EL (cell line): ENCODE results near the gene AGAP3.
"Not testable (repeated sequence)": the region's sequence is repeated elsewhere in the genome, so short reads cannot be mapped to it uniquely, and the experiment has no call there.

Source experiments
- DNase-seq: peaks from one replicate; pipeline ENCODE4 v3.0.0-alpha.2; 2016

AGAP3 gene

DNA sequence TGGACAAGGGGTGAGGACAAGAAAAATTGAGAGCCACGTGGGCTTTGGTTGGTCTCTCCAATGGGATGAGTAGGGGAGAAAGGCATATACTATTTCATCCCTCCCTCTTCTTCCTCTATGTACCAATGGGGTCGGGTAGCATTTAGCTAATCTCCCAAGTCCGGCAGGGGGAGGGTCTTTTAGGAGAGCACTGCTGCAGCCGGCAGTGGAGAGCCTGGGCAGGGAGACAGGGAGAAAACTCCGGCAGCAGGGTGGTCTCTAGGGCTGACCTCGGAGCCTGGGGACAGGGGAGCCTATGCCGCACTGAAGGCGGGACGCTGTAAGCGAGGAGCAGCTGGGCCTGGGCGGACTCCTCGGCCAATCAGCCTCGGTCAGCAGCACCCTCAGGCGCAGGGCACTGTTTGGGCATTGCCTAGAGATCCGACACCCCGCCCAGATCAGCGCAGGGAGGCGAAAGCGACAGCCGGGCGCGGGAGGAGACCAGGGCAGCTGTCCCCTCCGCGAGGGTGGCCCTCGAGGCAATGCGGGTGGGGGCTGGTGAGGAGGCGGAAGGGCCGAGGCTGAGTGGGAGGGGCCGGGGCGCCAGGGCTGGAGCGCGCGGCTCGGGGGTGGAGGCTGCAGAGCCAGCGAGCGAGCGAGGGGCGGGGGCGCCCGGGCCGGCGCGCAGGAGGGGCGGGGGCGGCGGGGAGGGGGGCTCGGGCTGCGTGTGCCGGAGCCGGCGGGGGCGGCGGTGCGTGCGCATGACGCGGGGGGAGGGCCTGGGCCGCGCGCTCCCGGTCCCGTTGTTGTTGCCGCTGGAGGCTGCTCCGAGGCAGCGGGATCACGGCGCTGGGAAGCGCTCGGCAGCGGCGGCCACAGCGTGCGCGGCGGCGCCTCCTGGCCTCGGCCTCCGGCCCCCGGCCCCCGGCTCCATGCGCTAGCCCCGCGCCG, at the start of gene AGAP3:
AGAP3 (plus strand) TSS at position 785 of the 930 bp plus-strand sequence. CDS start 267 bp downstream, outside the sequence.
- DNase-seq, result peak; percentile 83

DNA sequence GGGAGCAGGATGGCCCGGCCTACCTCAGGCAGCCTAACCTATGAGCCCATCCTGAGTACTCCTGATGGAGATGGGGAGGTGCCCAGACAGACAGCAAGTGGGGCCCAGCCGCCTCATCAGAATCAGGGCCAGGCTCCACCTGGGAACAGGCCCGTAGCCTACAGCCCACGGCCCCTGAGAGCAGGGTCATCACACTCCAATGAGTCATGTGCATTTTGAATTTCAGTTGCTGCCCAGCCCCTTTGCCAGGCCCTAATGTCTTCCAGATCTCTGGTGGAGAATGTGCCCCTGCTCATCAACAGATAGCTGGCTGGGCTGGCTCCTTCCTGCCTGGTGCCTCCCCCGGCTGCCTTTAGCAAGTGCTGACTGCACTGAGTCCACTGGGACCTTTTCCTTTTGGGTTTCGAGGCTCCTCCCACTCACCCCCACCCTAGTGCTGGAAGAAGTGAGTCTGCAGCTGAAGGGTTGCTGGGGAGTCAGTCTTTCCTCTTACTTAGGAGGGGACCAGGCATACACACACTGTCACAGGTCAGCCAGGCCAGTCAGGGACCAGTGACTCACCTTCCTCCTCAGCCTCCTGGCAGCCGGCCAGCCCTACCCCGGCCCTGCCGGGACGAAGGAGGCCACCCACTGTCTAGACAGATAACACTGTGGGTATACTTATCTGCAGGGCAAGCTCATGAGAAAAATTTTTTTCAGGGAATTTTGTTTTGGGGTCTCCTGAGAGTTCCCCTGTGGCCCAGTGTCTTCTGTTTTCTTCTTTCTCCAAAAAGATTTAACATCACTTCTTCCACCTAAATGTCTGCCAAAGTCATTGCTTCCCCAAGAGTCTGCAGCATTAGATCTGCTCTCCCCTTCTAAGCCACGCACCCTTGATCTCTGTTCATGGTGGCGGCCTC, 47.1 kb upstream of the AGAP3 start:
- DNase-seq, result peak; percentile 95

DNA sequence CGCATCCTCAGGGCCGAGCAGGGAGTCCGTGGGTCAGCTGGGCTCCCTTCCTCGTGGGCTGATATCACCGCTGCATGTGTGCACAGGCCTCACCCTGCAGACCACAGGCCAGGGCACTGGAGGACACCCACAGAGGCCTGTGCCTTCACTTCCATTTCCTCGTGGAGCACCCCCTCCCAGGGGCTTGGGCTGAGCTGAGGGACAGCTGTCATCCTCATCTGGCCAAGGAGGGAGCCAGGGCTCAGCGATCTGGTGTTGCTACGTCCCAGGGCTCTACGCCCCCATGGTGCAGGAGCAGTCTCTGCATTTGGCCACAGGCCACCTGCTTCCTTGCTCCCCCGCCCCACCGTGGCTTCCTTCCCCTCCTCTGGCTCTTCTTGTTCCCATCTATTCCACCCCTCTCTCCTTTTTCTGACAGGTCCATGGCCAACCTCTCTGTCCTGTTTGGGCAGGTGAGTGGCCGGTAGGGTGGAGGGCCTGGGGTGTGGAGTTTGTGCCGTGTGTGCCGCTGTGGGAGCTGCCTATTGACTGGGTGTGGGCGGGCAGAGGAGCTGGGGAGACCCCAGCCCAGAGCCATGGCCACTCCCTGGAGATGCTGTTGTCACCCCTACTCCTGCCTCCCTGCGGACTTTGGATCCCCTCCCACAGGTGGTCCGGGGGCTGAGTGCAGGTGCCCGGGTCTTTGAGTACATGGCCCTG, 46.3 kb upstream of the AGAP3 start:
- no peak for DNase-seq

DNA sequence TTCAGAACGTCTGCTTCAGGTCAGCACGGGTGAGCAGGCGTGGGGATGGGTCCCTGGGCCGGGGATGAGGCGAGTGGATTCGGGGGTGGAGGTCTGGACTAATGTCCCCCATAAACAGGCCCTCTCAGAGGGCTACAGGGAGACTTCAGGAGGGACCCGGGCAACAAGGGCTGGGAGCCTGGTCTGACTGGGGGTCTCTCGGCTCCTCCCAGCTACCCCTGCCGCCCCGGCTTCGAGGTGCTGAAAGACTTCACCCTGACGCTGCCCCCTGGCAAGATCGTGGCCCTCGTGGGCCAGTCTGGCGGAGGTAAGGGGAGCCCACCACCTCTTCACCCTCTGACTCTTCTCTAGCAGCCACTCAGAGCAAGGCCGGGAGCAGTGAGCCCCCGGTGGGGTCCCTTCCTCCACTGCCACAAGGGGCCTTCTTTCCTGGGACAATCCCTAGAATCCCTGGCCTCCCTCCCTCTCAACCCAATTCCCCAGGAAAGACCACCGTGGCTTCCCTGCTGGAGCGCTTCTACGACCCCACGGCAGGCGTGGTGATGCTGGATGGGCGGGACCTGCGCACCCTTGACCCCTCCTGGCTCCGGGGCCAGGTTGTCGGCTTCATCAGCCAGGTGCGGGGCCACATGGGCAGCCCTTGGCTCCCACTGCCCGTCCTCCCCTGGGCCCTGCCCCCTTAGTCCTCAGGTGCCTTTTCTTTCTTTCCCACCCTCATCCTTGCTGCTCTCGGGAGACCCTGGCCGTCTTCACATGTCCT, 45.5 kb upstream of the AGAP3 start:
- DNase-seq, result no peak

DNA sequence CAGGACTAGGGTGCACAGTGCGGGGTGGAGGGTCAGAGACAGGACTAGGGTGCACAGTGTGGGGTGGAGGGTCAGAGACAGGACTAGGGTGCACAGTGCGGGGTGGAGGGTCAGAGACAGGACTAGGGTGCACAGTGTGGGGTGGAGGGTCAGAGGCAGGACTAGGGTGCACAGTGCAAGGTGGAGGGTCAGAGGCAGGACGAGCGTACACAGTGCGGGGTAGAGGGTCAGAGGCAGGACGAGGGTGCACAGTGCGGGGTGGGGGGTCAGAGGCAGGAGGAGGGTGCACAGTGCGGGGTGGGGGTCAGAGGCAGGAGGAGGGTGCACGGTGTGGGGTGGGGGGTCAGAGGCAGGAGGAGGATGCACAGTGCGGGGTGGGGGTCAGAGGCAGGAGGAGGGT, 42.8 kb upstream of the AGAP3 start:
- not testable (repeated sequence) for DNase-seq

DNA sequence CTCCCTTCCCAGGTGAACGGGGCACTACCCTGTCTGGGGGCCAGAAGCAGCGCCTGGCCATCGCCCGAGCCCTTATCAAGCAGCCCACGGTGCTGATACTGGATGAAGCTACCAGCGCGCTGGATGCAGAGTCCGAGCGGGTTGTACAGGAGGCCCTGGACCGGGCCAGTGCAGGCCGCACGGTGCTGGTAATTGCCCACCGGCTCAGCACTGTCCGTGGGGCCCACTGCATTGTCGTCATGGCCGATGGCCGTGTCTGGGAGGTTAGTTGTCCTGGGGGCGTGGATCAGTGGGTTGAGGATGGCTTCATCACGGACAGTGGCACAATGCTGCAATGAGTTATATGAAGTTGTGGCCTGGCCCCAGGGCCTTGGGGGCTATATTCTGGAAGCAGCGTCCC, 42.3 kb upstream of the AGAP3 start:
- DNase-seq, result no peak

DNA sequence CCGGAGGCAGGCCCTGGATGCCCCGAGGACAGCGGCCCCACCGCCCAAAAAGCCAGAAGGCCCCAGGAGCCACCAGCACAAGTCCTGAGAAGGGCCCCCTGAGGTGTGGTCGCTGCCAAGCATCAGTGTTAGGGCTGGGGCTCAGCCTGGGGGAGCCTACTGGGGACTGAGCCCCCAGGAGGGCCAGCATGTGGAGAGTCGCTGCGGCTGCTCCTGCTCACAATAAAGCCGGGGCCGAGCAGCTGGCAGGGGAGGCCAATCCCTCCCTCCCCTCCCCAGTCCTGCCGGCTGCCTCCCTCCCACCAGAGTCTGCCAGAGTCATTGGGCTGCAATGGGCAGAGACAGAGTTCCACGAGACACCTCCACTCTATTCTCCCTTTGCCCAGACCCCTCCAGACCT, 41.0 kb upstream of the AGAP3 start:
- DNase-seq, result no peak

DNA sequence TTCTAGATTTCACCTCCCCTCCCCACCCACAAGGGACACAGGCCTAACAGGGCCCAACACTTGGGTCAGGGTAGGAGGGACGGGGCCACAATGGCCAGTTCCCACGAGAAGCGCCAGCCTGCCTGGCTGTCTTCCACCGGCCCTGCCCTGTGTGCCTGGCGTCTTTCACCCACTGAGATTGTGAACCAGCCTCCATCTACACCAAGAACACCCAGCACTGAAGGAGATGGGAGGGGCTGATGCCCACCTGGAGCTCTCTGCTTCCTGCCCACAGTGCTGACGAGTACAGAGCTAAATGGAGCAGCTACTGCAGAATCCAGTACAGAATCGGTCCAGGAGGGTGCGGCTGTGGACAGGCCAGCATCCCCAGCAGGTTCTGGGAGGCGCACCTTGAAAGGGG, 40.3 kb upstream of the AGAP3 start:
- no peak for DNase-seq

DNA sequence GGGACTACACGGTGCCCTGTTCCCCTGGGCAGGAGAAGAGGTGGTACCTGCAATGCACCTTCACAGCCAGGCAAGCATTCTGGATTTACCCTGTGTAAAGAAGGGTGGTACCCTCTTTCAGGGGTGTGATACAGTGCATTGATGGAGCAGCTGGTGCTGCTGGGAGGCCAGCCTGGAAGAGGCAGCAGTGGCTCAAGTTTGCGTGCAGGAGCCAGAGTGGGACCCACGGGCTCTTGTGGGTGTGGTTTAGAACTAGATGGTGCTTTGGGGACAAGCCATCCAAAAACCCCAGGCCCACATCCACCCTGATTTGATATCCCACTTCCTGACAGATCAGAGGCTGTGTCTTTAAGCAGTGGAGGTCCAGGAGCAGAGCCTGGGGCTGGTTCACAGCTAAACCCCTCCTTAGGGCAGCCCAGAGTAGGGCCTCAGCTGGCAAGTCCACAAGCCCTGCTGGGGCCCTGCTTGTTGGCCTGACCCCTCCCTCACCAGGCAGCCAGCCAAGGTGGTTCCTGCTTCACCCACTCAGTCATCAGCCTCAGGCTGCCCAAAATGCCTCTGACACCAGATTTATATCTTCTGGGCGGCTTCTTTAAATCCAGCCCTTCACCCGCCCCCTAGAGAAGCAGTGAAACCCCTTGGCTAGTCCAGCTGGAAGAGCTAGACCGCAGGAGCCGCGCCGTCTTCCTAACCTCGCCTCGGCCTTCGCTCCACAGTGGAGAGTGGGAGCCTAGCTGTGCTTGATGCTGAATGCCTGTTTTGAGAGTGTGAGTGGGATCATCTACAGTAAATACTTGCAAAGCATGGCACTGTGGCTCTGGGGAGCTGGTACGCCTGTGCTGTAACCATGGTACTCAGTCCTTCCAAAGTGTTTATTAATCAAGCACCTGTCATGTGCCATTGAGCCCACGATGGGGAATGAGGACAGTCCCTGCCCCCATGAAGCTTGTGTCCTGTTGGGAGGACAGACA, 39.4 kb upstream of the AGAP3 start:
- peak; percentile 78 for DNase-seq

DNA sequence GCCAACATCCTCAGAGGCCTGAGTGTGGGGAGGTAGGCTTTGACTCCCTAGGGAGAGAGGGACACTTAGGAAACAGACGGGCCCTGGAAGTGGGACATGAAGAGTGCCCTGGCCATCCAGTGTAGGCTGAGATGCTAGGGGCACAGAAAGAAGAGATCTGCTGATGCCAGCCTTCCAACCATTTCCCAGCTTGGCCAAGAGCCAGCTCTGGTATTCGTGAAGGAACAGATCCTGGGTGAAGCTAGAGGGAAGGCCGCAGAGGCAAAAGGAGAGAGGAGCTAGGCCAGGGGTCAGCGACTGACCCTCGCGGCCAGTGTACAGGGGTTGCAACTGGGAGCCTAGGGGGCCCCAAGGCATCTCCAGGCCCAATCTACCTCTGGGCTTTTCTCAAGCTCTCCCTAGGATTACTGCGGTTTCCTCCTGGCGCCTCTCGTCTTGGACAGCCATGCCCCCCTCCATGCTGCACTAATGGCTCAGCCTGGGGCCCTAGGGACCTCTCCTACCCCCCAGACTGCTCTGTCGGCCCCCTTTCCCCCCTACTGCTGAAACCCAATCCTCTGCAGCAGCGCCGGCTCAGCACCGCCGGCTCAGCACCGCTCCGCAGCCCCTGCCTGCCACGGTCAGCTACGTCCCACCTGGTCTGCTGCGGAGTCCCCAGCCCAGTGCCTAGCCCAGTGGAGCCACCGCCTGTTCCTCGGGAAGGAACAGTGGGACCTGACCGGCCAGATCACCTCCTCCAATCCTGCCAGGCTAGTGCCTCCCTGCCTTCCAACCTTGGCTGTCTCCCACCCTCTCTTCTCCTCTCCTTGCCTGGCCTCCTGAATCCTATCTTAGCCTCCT, 38.1 kb upstream of the AGAP3 start, which contains the start of gene ASIC3:
ASIC3 (plus strand) TSS at position 556 of the 840 bp plus-strand sequence. CDS start 355 bp downstream, outside the sequence.
- no peak for DNase-seq

DNA sequence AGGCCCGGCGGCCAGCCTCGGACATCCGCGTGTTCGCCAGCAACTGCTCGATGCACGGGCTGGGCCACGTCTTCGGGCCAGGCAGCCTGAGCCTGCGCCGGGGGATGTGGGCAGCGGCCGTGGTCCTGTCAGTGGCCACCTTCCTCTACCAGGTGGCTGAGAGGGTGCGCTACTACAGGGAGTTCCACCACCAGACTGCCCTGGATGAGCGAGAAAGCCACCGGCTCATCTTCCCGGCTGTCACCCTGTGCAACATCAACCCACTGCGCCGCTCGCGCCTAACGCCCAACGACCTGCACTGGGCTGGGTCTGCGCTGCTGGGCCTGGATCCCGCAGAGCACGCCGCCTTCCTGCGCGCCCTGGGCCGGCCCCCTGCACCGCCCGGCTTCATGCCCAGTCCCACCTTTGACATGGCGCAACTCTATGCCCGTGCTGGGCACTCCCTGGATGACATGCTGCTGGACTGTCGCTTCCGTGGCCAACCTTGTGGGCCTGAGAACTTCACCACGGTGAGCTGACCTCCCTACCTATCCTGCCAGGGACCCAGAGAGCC, 37.3 kb upstream of the AGAP3 start:
- DNase-seq, result no peak

DNA sequence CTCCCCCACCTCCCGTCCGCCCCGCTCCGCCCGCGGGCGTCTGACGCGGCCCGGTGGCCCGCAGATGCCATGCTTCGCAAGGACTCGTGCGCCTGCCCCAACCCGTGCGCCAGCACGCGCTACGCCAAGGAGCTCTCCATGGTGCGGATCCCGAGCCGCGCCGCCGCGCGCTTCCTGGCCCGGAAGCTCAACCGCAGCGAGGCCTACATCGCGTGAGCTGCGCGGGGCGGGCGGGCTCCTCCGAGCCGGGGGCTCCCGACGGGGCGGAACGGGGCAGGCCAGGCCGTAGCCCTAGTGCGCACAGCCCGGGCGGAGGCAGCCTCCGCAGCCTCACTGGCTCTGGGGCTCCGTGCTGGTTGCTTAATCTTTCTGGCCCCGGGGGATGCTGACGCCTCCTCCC, 35.2 kb upstream of the AGAP3 start:
- peak; percentile 49 for DNase-seq

DNA sequence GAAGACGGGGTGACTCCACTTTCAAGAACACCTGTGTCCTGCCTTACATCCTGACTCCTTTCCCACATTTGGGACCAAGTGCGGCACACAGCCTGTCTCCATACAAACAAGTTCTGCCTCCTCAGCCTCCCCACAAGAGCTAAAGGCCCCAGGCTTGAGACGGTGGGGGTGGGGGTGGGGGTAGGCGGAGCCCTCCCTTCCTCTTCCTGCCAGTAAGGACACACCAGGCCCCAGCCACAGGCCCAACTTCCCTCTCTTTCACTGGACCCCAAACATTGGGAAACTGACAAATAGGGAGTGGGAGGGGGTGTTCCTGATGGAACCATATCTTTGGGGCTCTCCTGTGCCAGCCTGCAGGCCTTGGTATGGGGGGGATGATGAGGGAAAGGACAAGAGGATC, 33.2 kb upstream of the AGAP3 start:
- no peak for DNase-seq

DNA sequence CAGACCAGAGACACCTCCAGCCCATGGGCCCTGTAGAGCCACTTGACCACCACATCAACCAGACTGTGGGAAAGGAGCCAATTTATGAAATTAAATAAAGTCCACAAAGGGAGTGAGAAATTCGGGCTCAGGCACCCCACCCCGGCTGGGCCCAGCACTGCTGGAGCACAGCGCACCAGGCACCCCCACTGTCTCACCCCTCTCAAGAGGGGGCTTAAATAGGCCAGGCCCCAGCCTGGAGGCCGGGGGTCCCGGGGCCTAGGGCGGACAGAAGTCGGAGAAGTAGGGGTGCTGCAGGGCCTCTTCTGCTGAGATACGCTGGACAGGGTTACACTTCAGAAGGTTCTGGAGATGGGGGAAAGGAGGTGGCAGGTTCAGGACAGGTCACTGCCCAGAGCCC, 32.5 kb upstream of the AGAP3 start:
- no peak for DNase-seq

DNA sequence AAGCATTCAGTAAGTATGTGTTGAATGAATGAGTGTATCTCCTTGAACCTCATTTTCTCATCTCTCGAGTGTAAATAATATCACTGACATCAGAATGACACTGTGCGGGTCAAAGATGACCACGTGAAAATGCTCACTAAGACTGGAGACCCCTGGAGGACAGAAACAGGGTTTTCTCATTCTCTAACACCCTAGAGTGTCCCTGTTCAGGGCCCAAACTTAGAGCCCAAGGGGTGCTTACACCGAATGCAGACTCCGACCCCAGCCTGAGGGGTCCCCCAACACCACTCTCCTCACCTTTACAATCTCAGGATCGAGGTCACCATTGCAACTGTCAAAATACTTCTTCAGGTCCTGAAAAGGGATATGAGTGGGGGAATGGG, 30.0 kb upstream of the AGAP3 start:
- no peak for DNase-seq

DNA sequence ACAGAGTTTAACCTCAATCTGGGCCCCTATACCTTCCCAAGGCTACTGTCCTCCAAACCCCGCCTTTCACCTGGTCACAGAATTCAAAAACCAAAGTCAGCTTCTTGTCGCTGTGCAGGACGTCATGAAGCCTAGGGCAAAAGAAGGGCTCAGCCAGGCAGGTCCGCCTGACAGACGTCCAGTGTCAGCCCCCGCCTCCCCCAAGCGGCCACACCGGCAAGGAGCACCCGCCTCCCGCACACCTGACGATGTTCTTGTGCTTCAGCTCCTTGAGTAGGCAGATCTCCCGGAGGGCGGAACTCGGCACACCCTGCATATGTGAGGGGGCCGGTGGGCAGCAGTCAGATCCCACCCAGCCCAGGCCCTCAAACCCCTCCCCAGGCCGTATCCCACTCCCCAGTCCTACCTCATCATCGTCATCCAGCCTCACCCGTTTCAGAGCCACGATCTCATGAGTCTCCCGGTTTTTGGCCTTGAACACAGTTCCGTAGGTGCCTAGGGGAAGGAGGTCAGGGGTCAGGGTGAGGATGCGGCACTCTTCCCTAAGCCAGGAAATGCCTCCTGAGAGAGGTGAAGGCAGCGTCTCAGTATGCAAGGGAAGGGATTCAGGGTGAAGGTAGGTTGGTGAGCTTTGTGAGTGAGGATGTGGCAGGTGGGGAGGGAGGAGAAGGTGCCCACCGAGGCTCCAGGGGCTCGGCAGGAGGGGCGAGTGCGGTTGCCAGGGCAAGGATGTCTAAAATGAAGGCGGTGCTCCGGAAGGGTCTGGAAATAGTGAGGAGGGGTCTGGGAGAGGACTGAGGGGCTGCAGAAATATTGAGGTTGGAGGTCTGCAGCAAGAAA, 29.4 kb upstream of the AGAP3 start:
- no peak for DNase-seq

DNA sequence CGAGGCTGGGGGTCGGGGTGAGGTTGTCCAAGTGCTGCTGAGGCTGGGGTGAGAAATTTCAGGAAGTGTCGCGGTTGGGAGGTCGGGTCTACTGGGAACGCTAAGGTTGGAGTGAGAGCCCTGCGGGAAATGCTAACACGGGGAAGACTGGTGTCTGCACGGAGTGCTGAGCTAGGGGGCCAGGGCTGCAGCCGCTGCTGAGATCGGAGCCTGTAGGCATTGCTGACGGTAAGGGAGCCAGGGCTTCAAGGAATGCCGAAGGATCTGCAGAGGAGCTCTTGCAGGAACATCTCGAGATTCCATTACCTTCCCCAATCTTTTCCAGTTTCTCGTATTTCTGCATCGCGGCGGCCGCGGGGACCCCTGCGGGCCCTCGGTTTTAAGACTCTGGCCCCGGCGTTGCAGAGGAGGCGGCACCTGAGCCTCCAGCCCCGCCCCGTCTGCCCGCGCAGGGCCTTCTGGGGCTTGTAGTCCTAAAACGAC, 28.7 kb upstream of the AGAP3 start, which contains the start of gene CDK5:
CDK5 (minus strand) TSS at position 392 of the 483 bp plus-strand sequence; CDS start at position 343, 49 bp downstream.
- DNase-seq, result no peak
